GM23338 (cell line): ENCODE results near the gene INAFM1. TPM values are rescaled to one million over a fixed set of nuclear protein-coding genes. Genes with fewer than 3 reads are reported as not detected.

ENCODE experiments used
- ATAC-seq: fragments of 200-7000 bp; cut with Tn5 transposase; 3 replicates; pipeline ENCODE4 v1.9.1; 2020
- DNase-seq: peaks from one replicate; pipeline ENCODE4 v3.0.0-alpha.2; 2015; ENCODE audit warnings: low spot score
- H2AFZ ChIP-seq: fragments of 200-600 bp; sonication (generic); 2 replicates; pipeline ENCODE4 v1.8.0; 2016; ENCODE audit warnings: antibody characterized with exemption, mild to moderate bottlenecking, moderate library complexity
- H3F3A ChIP-seq: fragments of 200-600 bp; sonication (generic); replicated peaks from 2 replicates; pipeline ENCODE4 v1.8.0; 2017; ENCODE audit warnings: antibody characterized with exemption, mixed run types, low read depth
- H3K27ac ChIP-seq: fragments of 200-600 bp; sonication (generic); 2 replicates; pipeline ENCODE4 v1.6.1; 2016; ENCODE audit warnings: low read depth
- H3K27me3 ChIP-seq: fragments of 200-600 bp; sonication (generic); 2 replicates; pipeline ENCODE4 v1.8.0; 2016; ENCODE audit warnings: mild to moderate bottlenecking, mixed run types, moderate library complexity; ENCODE audit not compliant: insufficient read depth
- H3K36me3 ChIP-seq: fragments of 200-600 bp; sonication (generic); 2 replicates; pipeline ENCODE4 v1.8.0; 2016; ENCODE audit warnings: mild to moderate bottlenecking; ENCODE audit not compliant: insufficient read depth
- H3K4me1 ChIP-seq: fragments of 200-600 bp; sonication (generic); 2 replicates; pipeline ENCODE4 v1.8.0; 2016; ENCODE audit warnings: mild to moderate bottlenecking, moderate library complexity; ENCODE audit not compliant: insufficient read depth
- H3K4me2 ChIP-seq: fragments of 200-600 bp; sonication (generic); 2 replicates; pipeline ENCODE4 v1.7.1; 2017; ENCODE audit warnings: mixed run types
- H3K4me3 ChIP-seq: fragments of 200-600 bp; sonication (generic); 2 replicates; pipeline ENCODE4 v1.6.1; 2016; ENCODE audit warnings: mixed run types
- H3K79me2 ChIP-seq: fragments of 200-600 bp; sonication (generic); replicated peaks from 2 replicates; pipeline ENCODE4 v1.8.0; 2017; ENCODE audit warnings: mild to moderate bottlenecking; ENCODE audit not compliant: insufficient read depth
- H3K9me2 ChIP-seq: fragments of 200-600 bp; sonication (generic); 2 replicates; pipeline ENCODE4 v1.8.0; 2017; ENCODE audit not compliant: insufficient read depth
- H4K20me1 ChIP-seq: fragments of 200-600 bp; sonication (generic); replicated peaks from 2 replicates; pipeline ENCODE4 v1.8.0; 2017; ENCODE audit warnings: mild to moderate bottlenecking; ENCODE audit not compliant: insufficient read depth
- H3K27ac Mint-ChIP-seq: 2 replicates; pipeline ENCODE4 v1.8.0; 2020; ENCODE audit warnings: inconsistent platforms, mild to moderate bottlenecking, moderate library complexity, mixed read lengths
- H3K27me3 Mint-ChIP-seq: 3 replicates; pipeline ENCODE4 v1.8.0; 2022; ENCODE audit warnings: low read depth, mild to moderate bottlenecking, moderate library complexity, mixed read lengths, inconsistent platforms; ENCODE audit not compliant: insufficient read depth, poor library complexity
- H3K36me3 Mint-ChIP-seq: 3 replicates; pipeline ENCODE4 v1.8.0; 2021; ENCODE audit warnings: low read depth, mild to moderate bottlenecking, inconsistent platforms, moderate library complexity, mixed read lengths
- H3K4me1 Mint-ChIP-seq: 3 replicates; pipeline ENCODE4 v1.8.0; 2020; ENCODE audit warnings: mild to moderate bottlenecking, inconsistent platforms, mixed read lengths
- H3K4me3 Mint-ChIP-seq: 3 replicates; pipeline ENCODE4 v1.8.0; 2021; ENCODE audit warnings: moderate library complexity, mild to moderate bottlenecking, inconsistent platforms, mixed read lengths
- H3K9me3 Mint-ChIP-seq: 3 replicates; pipeline ENCODE4 v1.8.0; 2020; ENCODE audit warnings: moderate library complexity, mild to moderate bottlenecking, inconsistent platforms, mixed read lengths
- CREB1 ChIP-seq: fragments of 250-450 bp; sonication (Bioruptor Pico); IDR thresholded peaks from 2 replicates; pipeline ENCODE4 v1.5.0; 2020; ENCODE audit warnings: low read depth, mild to moderate bottlenecking, moderate library complexity
- CTCF ChIP-seq, 2 experiments: fragments of 200-600 bp in 1 of 2; sonication (generic) in 1 of 2; conservative IDR thresholded peaks; 2 replicates each; pipeline versions ENCODE4 v1.5.1 to v1.6.1; 2016 to 2017; ENCODE audit warnings: antibody characterized with exemption in 2 of 2, low read depth in 2 of 2, mild to moderate bottlenecking in 2 of 2, moderate library complexity in 1 of 2
- ETS1 ChIP-seq: IDR thresholded peaks from 2 replicates; pipeline ENCODE4 v1.6.1; 2016; ENCODE audit warnings: antibody characterized with exemption
- NANOG ChIP-seq: IDR thresholded peaks from 2 replicates; pipeline ENCODE4 v1.6.1; 2016; ENCODE audit warnings: antibody characterized with exemption, borderline replicate concordance
- STAT1 ChIP-seq: IDR thresholded peaks from one replicate; pipeline ENCODE4 v1.6.1; 2016; ENCODE audit warnings: antibody characterized with exemption; ENCODE audit not compliant: unreplicated experiment
- ZNF114 ChIP-seq: fragments of 250-450 bp; sonication (Bioruptor Pico); IDR thresholded peaks from 2 replicates; pipeline ENCODE4 v1.5.0; 2020; ENCODE audit warnings: mild to moderate bottlenecking, moderate library complexity
- ZNF331 ChIP-seq: fragments of 250-450 bp; sonication (Bioruptor Pico); IDR thresholded peaks from 2 replicates; pipeline ENCODE4 v1.5.0; 2020; ENCODE audit warnings: low read depth, mild to moderate bottlenecking, moderate library complexity
- ZNF462 ChIP-seq: fragments of 250-450 bp; sonication (Bioruptor Pico); IDR thresholded peaks from 2 replicates; pipeline ENCODE4 v1.5.0; 2020; ENCODE audit warnings: mild to moderate bottlenecking, moderate library complexity
- polyA plus RNA-seq: library from polyadenylated mRNA; unstranded; fragments of >200 nt; fragmentation: Nextera tagmentation; extraction: Ambion mirVana; gene quantifications from 2 replicates; pipeline ENCODE4 v1.2.1, GENCODE V29; 2016
- total RNA-seq: library from RNA; depleted of rRNA; stranded (reverse); fragments of >200 nt; shearing (Covaris generic); gene quantifications from 2 replicates; pipeline ENCODE4 v1.2.3, GENCODE V29; 2014
- TF ChIP-seq, protein P1 (sequence below): IDR thresholded peaks from one replicate; pipeline ENCODE4 v1.6.1; 2018; ENCODE audit warnings: antibody characterized with exemption; ENCODE audit not compliant: unreplicated experiment

The INAFM1 gene
- total and polyA plus RNA-seq, 2 experiments from 2014 or later = 2.9 to 10.2 TPM

DNA sequence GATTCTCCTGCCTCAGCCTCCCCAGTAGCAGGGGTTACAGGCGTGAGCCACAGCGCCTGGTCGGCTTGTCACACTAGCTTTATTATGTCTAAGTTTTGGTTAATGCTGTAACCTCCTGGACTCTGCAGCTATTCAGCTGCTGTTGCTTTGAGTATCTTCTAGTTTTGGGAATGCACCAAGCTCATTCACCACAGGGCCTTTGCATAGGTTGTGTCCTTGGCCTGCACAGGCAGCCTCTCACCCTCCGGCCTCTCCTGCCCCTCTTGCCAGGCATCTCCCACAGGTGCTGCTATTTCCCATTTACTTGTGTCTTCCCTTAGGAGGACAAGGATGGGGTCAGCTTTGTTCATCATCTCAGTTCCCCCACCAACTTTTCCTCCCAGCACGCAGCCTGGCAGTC lies 20.7 kb upstream of the INAFM1 start:
- Histone ChIP-seq H3K4me3 (no peak overlapping the region), H3K79me2 (peaks cover 13% of the 10 kb centered on the region), H3K4me1 (peaks cover 10% of the 10 kb centered on the region; the same call in 1 of the 2 replicates), H3K36me3 (peaks cover 4% of the 10 kb centered on the region; the same call in 1 of the 2 replicates), H3K27ac (no peak overlapping the region), H3K27me3 (no peaks in the 10 kb centered on the region), H2AFZ (no peak overlapping the region), H3K9me2 (no peaks in the 10 kb centered on the region), H4K20me1 (no peaks in the 10 kb centered on the region; the same call in 1 of the 2 replicates), H3F3A (peaks cover 17% of the 10 kb centered on the region; the same call in 1 of the 2 replicates), H3K4me2 (no peak overlapping the region)
- no peak for TF ChIP-seq ETS1
- TF ChIP-seq, protein P1, sequence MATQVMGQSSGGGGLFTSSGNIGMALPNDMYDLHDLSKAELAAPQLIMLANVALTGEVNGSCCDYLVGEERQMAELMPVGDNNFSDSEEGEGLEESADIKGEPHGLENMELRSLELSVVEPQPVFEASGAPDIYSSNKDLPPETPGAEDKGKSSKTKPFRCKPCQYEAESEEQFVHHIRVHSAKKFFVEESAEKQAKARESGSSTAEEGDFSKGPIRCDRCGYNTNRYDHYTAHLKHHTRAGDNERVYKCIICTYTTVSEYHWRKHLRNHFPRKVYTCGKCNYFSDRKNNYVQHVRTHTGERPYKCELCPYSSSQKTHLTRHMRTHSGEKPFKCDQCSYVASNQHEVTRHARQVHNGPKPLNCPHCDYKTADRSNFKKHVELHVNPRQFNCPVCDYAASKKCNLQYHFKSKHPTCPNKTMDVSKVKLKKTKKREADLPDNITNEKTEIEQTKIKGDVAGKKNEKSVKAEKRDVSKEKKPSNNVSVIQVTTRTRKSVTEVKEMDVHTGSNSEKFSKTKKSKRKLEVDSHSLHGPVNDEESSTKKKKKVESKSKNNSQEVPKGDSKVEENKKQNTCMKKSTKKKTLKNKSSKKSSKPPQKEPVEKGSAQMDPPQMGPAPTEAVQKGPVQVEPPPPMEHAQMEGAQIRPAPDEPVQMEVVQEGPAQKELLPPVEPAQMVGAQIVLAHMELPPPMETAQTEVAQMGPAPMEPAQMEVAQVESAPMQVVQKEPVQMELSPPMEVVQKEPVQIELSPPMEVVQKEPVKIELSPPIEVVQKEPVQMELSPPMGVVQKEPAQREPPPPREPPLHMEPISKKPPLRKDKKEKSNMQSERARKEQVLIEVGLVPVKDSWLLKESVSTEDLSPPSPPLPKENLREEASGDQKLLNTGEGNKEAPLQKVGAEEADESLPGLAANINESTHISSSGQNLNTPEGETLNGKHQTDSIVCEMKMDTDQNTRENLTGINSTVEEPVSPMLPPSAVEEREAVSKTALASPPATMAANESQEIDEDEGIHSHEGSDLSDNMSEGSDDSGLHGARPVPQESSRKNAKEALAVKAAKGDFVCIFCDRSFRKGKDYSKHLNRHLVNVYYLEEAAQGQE = no peak
- TF ChIP-seq ZNF331 = no peak
- TF ChIP-seq NANOG = no peak
- no peak for TF ChIP-seq ZNF462 (CRISPR knock-in tag)
- TF ChIP-seq ZNF114 (CRISPR knock-in tag) = no peak
- no peak for TF ChIP-seq CREB1 (CRISPR knock-in tag)
- no peak for TF ChIP-seq STAT1
- no peak for TF ChIP-seq CTCF (conservative IDR thresholded peaks at IDR 0.05; ENCODE audit: low read depth in 2 of 2)
- Mint-ChIP-seq H3K27me3 (peaks cover 15% of the 10 kb centered on the region), H3K36me3 (peaks cover 13% of the 10 kb centered on the region), H3K4me1 (peaks cover 22% of the 10 kb centered on the region), H3K27ac (no peak overlapping the region), H3K9me3 (no peaks in the 10 kb centered on the region; the same call in 1 of the 3 replicates), H3K4me3 (no peak overlapping the region)
- DNase-seq (no peak), ATAC-seq (no peak)
